HG03432 (cell line): ENCODE data around the gene TRIM4.
"Not testable (repeated sequence)": the region's sequence is repeated elsewhere in the genome, so short reads cannot be mapped to it uniquely, and the experiment has no call there.

ENCODE experiments used
- ATAC-seq: cut with Tn5 transposase; IDR thresholded peaks from one replicate; pipeline ENCODE4 v1.9.1; 2021; ENCODE audit warnings: mild to moderate bottlenecking, moderate library complexity; ENCODE audit not compliant: unreplicated experiment

TRIM4 gene

GRCh38 chr7:99923200-99923599, 3.9 kb upstream of the TRIM4 start:
- ATAC-seq = no peak

- ATAC-seq = no peak
Measured at GRCh38 chr7:99920149-99920548, 819 bp upstream of the TRIM4 start.

- no peak for ATAC-seq
Measured at GRCh38 chr7:99919814-99920112, 433 bp upstream of the TRIM4 start.

GRCh38 chr7:99910976-99911375, 8.4 kb downstream of the TRIM4 start:
- no peak for ATAC-seq

- ATAC-seq = no peak
Measured at GRCh38 chr7:99901581-99901980, 17.7 kb downstream of the TRIM4 start.

- ATAC-seq = no peak
Measured at GRCh38 chr7:99899830-99900519, 19.4 kb downstream of the TRIM4 start.

- ATAC-seq = no peak
Measured at GRCh38 chr7:99898836-99899235, 20.5 kb downstream of the TRIM4 start.

GRCh38 chr7:99898023-99898357, 21.3 kb downstream of the TRIM4 start:
- ATAC-seq = no peak

- ATAC-seq = no peak
Measured at GRCh38 chr7:99897322-99898022, 21.9 kb downstream of the TRIM4 start.

- ATAC-seq = no peak
Measured at GRCh38 chr7:99894738-99895137, 24.6 kb downstream of the TRIM4 start.

- ATAC-seq = no peak
Measured at GRCh38 chr7:99893280-99893679, 26.1 kb downstream of the TRIM4 start.

- ATAC-seq = not testable (repeated sequence)
Measured at GRCh38 chr7:99890348-99890747, 29.0 kb downstream of the TRIM4 start.

- not testable (repeated sequence) for ATAC-seq
Measured at GRCh38 chr7:99888366-99888765, 31.0 kb downstream of the TRIM4 start.

- ATAC-seq = no peak
Measured at GRCh38 chr7:99881370-99881769, 38.0 kb downstream of the TRIM4 start.

- no peak for ATAC-seq
Measured at GRCh38 chr7:99876933-99877332, 42.4 kb downstream of the TRIM4 start, which contains the start of gene OR2AE1. Gene OR2AE1, minus strand, starts transcription at chr7:99877033. Its CDS starts 0 bp downstream, at chr7:99877033.

- ATAC-seq = no peak
Measured at GRCh38 chr7:99876491-99876890, 42.8 kb downstream of the TRIM4 start.

GRCh38 chr7:99868246-99868645, 51.1 kb downstream of the TRIM4 start:
- ATAC-seq = no peak

GRCh38 chr7:99867477-99867876, 51.9 kb downstream of the TRIM4 start:
- ATAC-seq = not testable (repeated sequence)

- no peak for ATAC-seq
Measured at GRCh38 chr7:99863847-99864440, 55.4 kb downstream of the TRIM4 start.

- ATAC-seq = no peak
Measured at GRCh38 chr7:99860281-99861127, 58.8 kb downstream of the TRIM4 start.

- no peak for ATAC-seq
Measured at GRCh38 chr7:99855236-99855635, 64.1 kb downstream of the TRIM4 start.
